Type B pancreatic cell (in vitro differentiated cells): ENCODE measurements around the gene SLC28A2. TPM values are rescaled to one million over a fixed set of nuclear protein-coding genes. Genes with fewer than 3 reads are reported as not detected.
A peak's percentile ranks its signal among the peaks of the same experiment; 100 is the strongest.
"Not testable (repeated sequence)": the region's sequence is repeated elsewhere in the genome, so short reads cannot be mapped to it uniquely, and the experiment has no call there.

Source experiments
- DNase-seq: peaks from one replicate; pipeline ENCODE4 v3.0.0; 2021; ENCODE audit warnings: mixed read lengths; ENCODE audit not compliant: unreplicated experiment; ENCODE audit errors: extremely low spot score
- H3K27ac Mint-ChIP-seq: 2 replicates; pipeline ENCODE4 v1.8.0; 2021; ENCODE audit warnings: mild to moderate bottlenecking, mixed read lengths
- H3K27me3 Mint-ChIP-seq: 2 replicates; pipeline ENCODE4 v1.8.0; 2021; ENCODE audit warnings: mixed read lengths
- H3K36me3 Mint-ChIP-seq: 2 replicates; pipeline ENCODE4 v1.8.0; 2021; ENCODE audit warnings: mixed read lengths
- H3K4me1 Mint-ChIP-seq: one replicate; pipeline ENCODE4 v1.8.0; 2021; ENCODE audit warnings: mixed read lengths; ENCODE audit not compliant: unreplicated experiment
- H3K4me3 Mint-ChIP-seq: 2 replicates; pipeline ENCODE4 v1.8.0; 2021; ENCODE audit warnings: mild to moderate bottlenecking, mixed read lengths
- H3K9me3 Mint-ChIP-seq: 2 replicates; pipeline ENCODE4 v1.8.0; 2021; ENCODE audit warnings: mixed read lengths
- total RNA-seq: library from RNA; stranded (reverse); gene quantifications from 2 replicates; pipeline ENCODE4 v1.2.1, GENCODE V29; 2021; ENCODE audit warnings: low replicate concordance
- TF ChIP-seq, protein P1 (sequence below): fragments of 200-600 bp; sonication (generic); conservative IDR thresholded peaks from 2 replicates; pipeline ENCODE4 v1.5.0; 2021; ENCODE audit warnings: antibody characterized with exemption, mild to moderate bottlenecking

Gene SLC28A2
- total RNA-seq, 1 donor from 2014 or later: 2.4 TPM

DNA sequence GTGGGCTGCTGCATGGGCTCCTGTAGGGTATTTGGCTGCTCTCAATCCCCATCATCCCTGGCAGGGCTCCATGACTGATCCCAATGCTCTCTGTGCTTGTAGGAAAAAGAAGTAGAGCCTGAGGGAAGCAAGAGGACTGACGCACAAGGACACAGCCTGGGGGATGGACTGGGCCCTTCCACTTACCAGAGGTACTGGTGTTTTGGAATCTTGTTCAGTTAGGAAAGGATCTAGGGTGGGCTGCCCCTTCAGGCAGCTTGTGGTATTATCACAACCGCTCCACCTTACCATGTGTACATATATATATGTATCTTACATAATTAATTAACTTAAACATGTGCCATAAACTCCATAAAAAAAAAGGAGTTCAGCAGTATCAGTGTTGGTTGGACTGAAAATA is 1.3 kb downstream of the SLC28A2 start:
- DNase-seq: no peak
- Mint-ChIP-seq H3K27ac (no peak overlapping the region), H3K27me3 (no peaks in the 10 kb centered on the region), H3K4me3 (no peak overlapping the region), H3K36me3 (no peaks in the 10 kb centered on the region), H3K4me1 (no peaks in the 10 kb centered on the region), H3K9me3 (no peaks in the 10 kb centered on the region)
- TF ChIP-seq, protein P1, sequence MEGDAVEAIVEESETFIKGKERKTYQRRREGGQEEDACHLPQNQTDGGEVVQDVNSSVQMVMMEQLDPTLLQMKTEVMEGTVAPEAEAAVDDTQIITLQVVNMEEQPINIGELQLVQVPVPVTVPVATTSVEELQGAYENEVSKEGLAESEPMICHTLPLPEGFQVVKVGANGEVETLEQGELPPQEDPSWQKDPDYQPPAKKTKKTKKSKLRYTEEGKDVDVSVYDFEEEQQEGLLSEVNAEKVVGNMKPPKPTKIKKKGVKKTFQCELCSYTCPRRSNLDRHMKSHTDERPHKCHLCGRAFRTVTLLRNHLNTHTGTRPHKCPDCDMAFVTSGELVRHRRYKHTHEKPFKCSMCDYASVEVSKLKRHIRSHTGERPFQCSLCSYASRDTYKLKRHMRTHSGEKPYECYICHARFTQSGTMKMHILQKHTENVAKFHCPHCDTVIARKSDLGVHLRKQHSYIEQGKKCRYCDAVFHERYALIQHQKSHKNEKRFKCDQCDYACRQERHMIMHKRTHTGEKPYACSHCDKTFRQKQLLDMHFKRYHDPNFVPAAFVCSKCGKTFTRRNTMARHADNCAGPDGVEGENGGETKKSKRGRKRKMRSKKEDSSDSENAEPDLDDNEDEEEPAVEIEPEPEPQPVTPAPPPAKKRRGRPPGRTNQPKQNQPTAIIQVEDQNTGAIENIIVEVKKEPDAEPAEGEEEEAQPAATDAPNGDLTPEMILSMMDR: peak; percentile 67

DNA sequence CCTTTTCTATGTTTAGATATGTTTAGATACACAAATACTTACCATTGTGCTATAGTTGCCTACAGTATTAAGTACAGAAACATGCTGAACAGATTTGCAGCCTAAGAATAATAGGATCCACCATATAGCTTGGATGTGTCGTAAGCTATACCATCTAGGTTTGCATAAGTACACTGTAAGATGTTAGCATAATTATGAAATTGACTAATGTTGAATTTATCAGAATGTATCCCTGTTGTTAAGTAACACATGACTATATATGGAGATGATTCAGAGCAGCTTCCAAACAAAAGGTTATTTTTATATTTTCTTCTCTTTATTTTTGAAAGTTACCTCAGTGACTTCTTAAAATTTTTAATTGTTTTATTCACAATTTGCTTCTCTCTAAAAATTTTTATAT is 2.4 kb downstream of the SLC28A2 start:
- H3K9me3 Mint-ChIP-seq: no peaks in the 10 kb centered on the region
- no peak overlapping the region for H3K27ac Mint-ChIP-seq
- no peak for DNase-seq
- H3K36me3 Mint-ChIP-seq: no peaks in the 10 kb centered on the region
- no peaks in the 10 kb centered on the region for H3K4me1 Mint-ChIP-seq
- H3K4me3 Mint-ChIP-seq: no peak overlapping the region
- no peaks in the 10 kb centered on the region for H3K27me3 Mint-ChIP-seq
- TF ChIP-seq, protein P1: no peak

DNA sequence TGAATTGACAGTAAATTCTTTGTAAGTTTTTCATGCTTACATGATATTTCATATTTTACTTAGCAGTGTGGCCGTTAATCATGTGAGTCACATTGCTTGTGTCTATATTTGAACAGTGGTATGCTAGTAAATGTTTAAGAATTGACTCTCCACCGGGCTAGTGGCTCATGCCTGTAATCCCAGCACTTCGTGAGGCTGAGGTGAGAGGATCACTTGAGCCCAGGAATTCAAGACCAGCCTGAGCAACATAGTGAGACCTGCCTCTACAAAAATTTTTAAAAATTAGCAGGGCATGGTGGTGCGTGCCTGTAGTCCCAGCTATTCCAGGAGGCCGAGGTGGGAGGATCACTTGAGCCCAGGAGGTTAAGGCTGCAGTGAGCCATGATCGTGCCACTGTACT is 2.8 kb downstream of the SLC28A2 start:
- DNase-seq, H3K4me1 Mint-ChIP-seq, H3K4me3 Mint-ChIP-seq, H3K36me3 Mint-ChIP-seq, H3K27ac Mint-ChIP-seq, H3K27me3 Mint-ChIP-seq, H3K9me3 Mint-ChIP-seq: not testable (repeated sequence)

DNA sequence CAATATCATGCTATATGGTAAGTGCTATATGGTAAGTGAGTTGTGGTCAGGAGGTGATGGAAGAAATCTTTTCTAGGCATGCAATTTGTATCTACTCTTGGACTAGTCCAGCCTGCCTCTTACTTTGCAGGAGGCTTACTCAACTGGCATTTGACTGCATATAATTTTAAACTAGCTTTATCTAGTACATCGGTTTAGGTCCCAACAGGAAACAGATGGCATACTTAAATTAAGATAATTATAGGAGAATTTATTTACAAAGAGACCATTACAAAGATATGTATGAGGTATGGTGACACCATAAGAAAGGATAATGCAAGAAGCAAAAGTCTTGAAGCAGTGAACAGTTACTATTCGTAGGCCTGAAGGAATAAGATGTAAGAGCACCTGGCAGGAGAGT is 7.8 kb downstream of the SLC28A2 start:
- Mint-ChIP-seq H3K4me3 (no peak overlapping the region), H3K4me1 (no peaks in the 10 kb centered on the region), H3K9me3 (no peaks in the 10 kb centered on the region), H3K36me3 (no peaks in the 10 kb centered on the region), H3K27ac (no peak overlapping the region), H3K27me3 (no peaks in the 10 kb centered on the region)
- TF ChIP-seq, protein P1: no peak
- no peak for DNase-seq

DNA sequence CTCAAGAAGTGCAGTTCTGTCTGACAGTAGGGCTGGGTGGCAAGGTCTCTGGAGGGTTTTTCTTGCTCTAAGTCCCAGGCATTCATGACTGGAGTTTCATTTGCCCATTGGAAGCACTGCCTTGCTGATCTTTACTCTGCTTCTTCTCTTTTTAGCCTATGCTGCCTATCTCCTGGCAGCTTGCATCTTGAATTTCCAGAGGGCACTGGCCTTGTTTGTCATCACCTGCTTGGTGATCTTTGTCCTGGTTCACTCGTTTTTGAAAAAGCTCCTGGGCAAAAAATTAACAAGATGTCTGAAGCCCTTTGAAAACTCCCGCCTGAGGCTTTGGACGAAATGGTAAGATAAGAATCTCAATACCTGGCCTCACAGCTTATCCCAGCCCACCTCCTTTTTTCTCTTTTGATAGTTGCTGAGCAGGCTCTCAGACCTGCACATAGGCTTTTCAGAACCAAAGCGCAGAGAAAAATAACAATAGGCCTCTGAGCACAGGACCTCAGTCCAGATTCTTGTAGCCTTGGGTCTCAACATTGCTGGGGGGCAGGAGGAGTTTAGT is 10.9 kb downstream of the SLC28A2 start:
- Mint-ChIP-seq H3K9me3 (no peaks in the 10 kb centered on the region), H3K36me3 (no peaks in the 10 kb centered on the region), H3K27me3 (peaks cover 2% of the 10 kb centered on the region), H3K27ac (peak overlapping the region; percentile 19), H3K4me1 (no peaks in the 10 kb centered on the region), H3K4me3 (no peak overlapping the region)
- DNase-seq: no peak
- TF ChIP-seq, protein P1: no peak

DNA sequence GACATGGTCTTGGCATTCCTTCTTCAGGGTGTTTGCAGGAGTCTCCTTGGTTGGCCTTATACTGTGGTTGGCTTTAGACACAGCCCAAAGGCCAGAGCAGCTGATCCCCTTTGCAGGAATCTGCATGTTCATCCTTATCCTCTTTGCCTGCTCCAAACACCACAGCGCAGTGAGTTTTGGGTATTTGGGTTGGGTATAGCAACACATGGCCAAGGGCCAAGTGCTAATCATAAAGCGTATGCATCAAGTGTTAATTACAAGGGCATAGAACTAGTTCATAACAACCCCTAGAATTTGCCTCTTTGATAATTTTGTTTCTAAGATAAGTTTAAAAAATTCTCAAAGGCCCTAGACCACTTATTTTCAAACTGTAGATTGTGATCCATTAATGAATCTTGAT is 11.8 kb downstream of the SLC28A2 start:
- Mint-ChIP-seq H3K9me3 (no peaks in the 10 kb centered on the region), H3K27ac (no peak overlapping the region), H3K4me3 (no peak overlapping the region), H3K27me3 (peaks cover 2% of the 10 kb centered on the region), H3K4me1 (no peaks in the 10 kb centered on the region), H3K36me3 (no peaks in the 10 kb centered on the region)
- no peak for DNase-seq
- TF ChIP-seq, protein P1: no peak
